ENCODE measurements around the gene RGS13. TPM values are rescaled to one million over a fixed set of nuclear protein-coding genes. Genes with fewer than 3 reads are reported as not detected.
A peak's percentile ranks its signal among the peaks of the same experiment; 100 is the strongest.

RGS13 gene
- total RNA-seq, 6 donors from 2014 or later, result 0.20 to 4.9 (median 2.1) TPM; not detected in 1

GRCh38 chr1:192601143-192601542 is 34.8 kb upstream of the RGS13 start:
- ATAC-seq (ENCODE audit: low FRiP score in 2 of 2) (no peak), DNase-seq (no peak)
- 69% methylated on average over 1 of the region's 1 CpG for WGBS, 2 donors
- Histone ChIP-seq H3K4me3 (no peak overlapping the region), H3K9me3 (no peaks in the 10 kb centered on the region), H3K36me3 (no peaks in the 10 kb centered on the region), H3K27me3 (no peaks in the 10 kb centered on the region), H3K4me1 (no peaks in the 10 kb centered on the region), H3K27ac (no peak overlapping the region)
- TF ChIP-seq POLR2AphosphoS5 (IDR thresholded peaks at IDR 0.05) (no peak), EP300 (IDR thresholded peaks at IDR 0.05) (no peak), POLR2A (IDR thresholded peaks at IDR 0.05) (no peak), CTCF (IDR thresholded peaks at IDR 0.05) (no peak)

GRCh38 chr1:192601567-192601966 is 34.4 kb upstream of the RGS13 start:
- no peak overlapping the region for H3K4me3 ChIP-seq
- H3K4me1 ChIP-seq, result no peaks in the 10 kb centered on the region
- no peaks in the 10 kb centered on the region for H3K36me3 ChIP-seq
- H3K27me3 ChIP-seq, result no peaks in the 10 kb centered on the region
- H3K9me3 ChIP-seq, result no peaks in the 10 kb centered on the region
- DNase-seq (no peak), ATAC-seq (ENCODE audit: low FRiP score in 2 of 2) (no peak)
- H3K27ac ChIP-seq, result no peak overlapping the region
- no peak for TF ChIP-seq POLR2AphosphoS5 (IDR thresholded peaks at IDR 0.05)
- TF ChIP-seq EP300 (IDR thresholded peaks at IDR 0.05), result no peak
- TF ChIP-seq CTCF (IDR thresholded peaks at IDR 0.05), result no peak

GRCh38 chr1:192602757-192603156 is 33.2 kb upstream of the RGS13 start:
- 74 to 82% methylated on average over 1 of the region's 1 CpG for WGBS, 2 donors
- no peak overlapping the region for H3K4me3 ChIP-seq
- H3K27ac ChIP-seq, result no peak overlapping the region
- no peaks in the 10 kb centered on the region for H3K27me3 ChIP-seq
- H3K4me1 ChIP-seq, result no peaks in the 10 kb centered on the region
- H3K36me3 ChIP-seq, result no peaks in the 10 kb centered on the region
- no peak for TF ChIP-seq CTCF (IDR thresholded peaks at IDR 0.05)
- TF ChIP-seq EP300 (IDR thresholded peaks at IDR 0.05), result no peak
- no peak for TF ChIP-seq POLR2AphosphoS5 (IDR thresholded peaks at IDR 0.05)
- TF ChIP-seq POLR2A (IDR thresholded peaks at IDR 0.05), result no peak
- no peaks in the 10 kb centered on the region for H3K9me3 ChIP-seq
- DNase-seq (no peak), ATAC-seq (ENCODE audit: low FRiP score in 2 of 2) (no peak)

- no peaks in the 10 kb centered on the region for H3K9me3 ChIP-seq
- no peaks in the 10 kb centered on the region for H3K4me1 ChIP-seq
- DNase-seq (no peak), ATAC-seq (ENCODE audit: low FRiP score in 2 of 2) (no peak)
- H3K4me3 ChIP-seq, result no peak overlapping the region
- no peaks in the 10 kb centered on the region for H3K27me3 ChIP-seq
- H3K36me3 ChIP-seq, result no peaks in the 10 kb centered on the region
- TF ChIP-seq POLR2AphosphoS5 (IDR thresholded peaks at IDR 0.05), result no peak
- TF ChIP-seq EP300 (IDR thresholded peaks at IDR 0.05), result no peak
- TF ChIP-seq POLR2A (IDR thresholded peaks at IDR 0.05), result no peak
- no peak for TF ChIP-seq CTCF (IDR thresholded peaks at IDR 0.05)
- no peak overlapping the region for H3K27ac ChIP-seq
- 79% methylated on average over 3 of the region's 3 CpGs for WGBS, 2 donors
Observed at GRCh38 chr1:192603218-192603787, 32.6 kb upstream of the RGS13 start.

GRCh38 chr1:192604979-192605620 is 30.8 kb upstream of the RGS13 start:
- 65 to 72% methylated on average over 3 of the region's 3 CpGs for WGBS, 2 donors
- H3K4me1 ChIP-seq, result no peaks in the 10 kb centered on the region
- DNase-seq (no peak), ATAC-seq (ENCODE audit: low FRiP score in 2 of 2) (peak in 1 of 2 donors; percentile 35)
- H3K27me3 ChIP-seq, result no peaks in the 10 kb centered on the region
- H3K4me3 ChIP-seq, result no peak overlapping the region
- no peaks in the 10 kb centered on the region for H3K9me3 ChIP-seq
- H3K36me3 ChIP-seq, result no peaks in the 10 kb centered on the region
- H3K27ac ChIP-seq, result no peak overlapping the region
- no peak for TF ChIP-seq CTCF (IDR thresholded peaks at IDR 0.05)
- peak in 1 of 4 donors; percentile 28 for TF ChIP-seq EP300 (IDR thresholded peaks at IDR 0.05)
- no peak for TF ChIP-seq POLR2AphosphoS5 (IDR thresholded peaks at IDR 0.05)
- TF ChIP-seq POLR2A (IDR thresholded peaks at IDR 0.05), result no peak

All from upper lobe of left lung (tissue), 6 donors.